Measurements from ENCODE around the gene KIF6. TPM values are rescaled to one million over a fixed set of nuclear protein-coding genes. Genes with fewer than 3 reads are reported as not detected.

Gene KIF6
- total and polyA plus RNA-seq, 4 donors = 1.1 to 7.8 (median 4.5) TPM

- H3K27me3 ChIP-seq (ENCODE audit: control insufficient read depth in 3 of 3, insufficient read depth in 3 of 3, low read length in 2 of 3) = no peaks in the 10 kb centered on the region
- no peaks in the 10 kb centered on the region for H3K36me3 ChIP-seq (ENCODE audit: control insufficient read depth in 4 of 4, insufficient read depth in 4 of 4, low read length in 4 of 4)
- H3K9me3 ChIP-seq (ENCODE audit: control insufficient read depth in 4 of 4, insufficient read depth in 3 of 4, low read length in 3 of 4) = no peaks in the 10 kb centered on the region
- TF ChIP-seq CTCF (IDR thresholded peaks at IDR 0.05; ENCODE audit: control extremely low read depth, extremely low read depth) = no peak
- 57 to 80% methylated on average over 1 of the region's 1 CpG for WGBS, 2 donors
- H3K9ac ChIP-seq (ENCODE audit: insufficient read depth in 1 of 2, low read length in 2 of 2) = no peak overlapping the region
- H3K4me1 ChIP-seq (ENCODE audit: control insufficient read depth in 5 of 5, insufficient read depth in 5 of 5, low read length in 5 of 5) = peaks cover 0 to 24% (median 4%) of the 10 kb centered on the region in 5 donors
- ATAC-seq (ENCODE audit: insufficient read depth, low FRiP score) (no peak), DNase-seq (peak in 2 of 3 donors; percentile 37 to 56)
- H3K27ac ChIP-seq (ENCODE audit: low read depth in 1 of 2, low read length in 1 of 2) = no peak overlapping the region
- no peak overlapping the region for H3K4me3 ChIP-seq
Observed at GRCh38 chr6:39665861-39666260, 59.3 kb downstream of the KIF6 start.

GRCh38 chr6:39664173-39664572 is 61.0 kb downstream of the KIF6 start:
- Histone ChIP-seq H3K9ac (ENCODE audit: insufficient read depth in 1 of 2, low read length in 2 of 2) (no peak overlapping the region), H3K9me3 (ENCODE audit: control insufficient read depth in 4 of 4, insufficient read depth in 3 of 4, low read length in 3 of 4) (no peaks in the 10 kb centered on the region), H3K4me3 (no peak overlapping the region), H3K36me3 (ENCODE audit: control insufficient read depth in 4 of 4, insufficient read depth in 4 of 4, low read length in 4 of 4) (no peaks in the 10 kb centered on the region), H3K27me3 (ENCODE audit: control insufficient read depth in 3 of 3, insufficient read depth in 3 of 3, low read length in 2 of 3) (no peaks in the 10 kb centered on the region), H3K27ac (ENCODE audit: low read depth in 1 of 2, low read length in 1 of 2) (no peak overlapping the region), H3K4me1 (ENCODE audit: control insufficient read depth in 5 of 5, insufficient read depth in 5 of 5, low read length in 5 of 5) (peaks cover 0 to 22% (median 4%) of the 10 kb centered on the region in 5 donors)
- DNase-seq = no peak
- ATAC-seq (ENCODE audit: insufficient read depth, low FRiP score) = no peak
- no peak for TF ChIP-seq CTCF (IDR thresholded peaks at IDR 0.05; ENCODE audit: control extremely low read depth, extremely low read depth)
- 70 to 80% methylated on average over 4 of the region's 4 CpGs for WGBS, 2 donors

- Histone ChIP-seq H3K36me3 (ENCODE audit: control insufficient read depth in 4 of 4, insufficient read depth in 4 of 4, low read length in 4 of 4) (no peaks in the 10 kb centered on the region), H3K4me3 (no peak overlapping the region), H3K9me3 (ENCODE audit: control insufficient read depth in 4 of 4, insufficient read depth in 3 of 4, low read length in 3 of 4) (no peaks in the 10 kb centered on the region), H3K4me1 (ENCODE audit: control insufficient read depth in 5 of 5, insufficient read depth in 5 of 5, low read length in 5 of 5) (peaks cover 0 to 5% (median 0%) of the 10 kb centered on the region in 5 donors), H3K27ac (ENCODE audit: low read depth in 1 of 2, low read length in 1 of 2) (no peak overlapping the region), H3K27me3 (ENCODE audit: control insufficient read depth in 3 of 3, insufficient read depth in 3 of 3, low read length in 2 of 3) (no peaks in the 10 kb centered on the region), H3K9ac (ENCODE audit: insufficient read depth in 1 of 2, low read length in 2 of 2) (no peak overlapping the region)
- no peak for TF ChIP-seq CTCF (IDR thresholded peaks at IDR 0.05; ENCODE audit: control extremely low read depth, extremely low read depth)
- WGBS, 2 donors = 75 to 87% methylated on average over 2 of the region's 2 CpGs
- no peak for DNase-seq
- no peak for ATAC-seq (ENCODE audit: insufficient read depth, low FRiP score)
Observed at GRCh38 chr6:39657355-39658135, 67.7 kb downstream of the KIF6 start.

Data from lung (tissue), 12 donors.